Raji (cell line): ENCODE results near the gene KLHL30.

Experiments
- POLR2A ChIP-seq: IDR thresholded peaks from 2 replicates; pipeline ENCODE4 v1.6.1; 2011; ENCODE audit warnings: low read depth, low read length, control low read depth; ENCODE audit not compliant: insufficient read depth

Gene KLHL30

GRCh38 chr2:238122287-238123217 is 15.9 kb upstream of the KLHL30 start:
- no peak for TF ChIP-seq POLR2A

GRCh38 chr2:238123218-238123971 is 15.1 kb upstream of the KLHL30 start:
- TF ChIP-seq POLR2A, result no peak

GRCh38 chr2:238123991-238124470 is 14.4 kb upstream of the KLHL30 start:
- TF ChIP-seq POLR2A, result no peak

- TF ChIP-seq POLR2A, result no peak
Measured at GRCh38 chr2:238124488-238125126, 13.9 kb upstream of the KLHL30 start.

- no peak for TF ChIP-seq POLR2A
Measured at GRCh38 chr2:238125127-238125885, 13.2 kb upstream of the KLHL30 start.

- no peak for TF ChIP-seq POLR2A
Measured at GRCh38 chr2:238126338-238126737, 12.1 kb upstream of the KLHL30 start.

- TF ChIP-seq POLR2A, result no peak
Measured at GRCh38 chr2:238126775-238127164, 11.7 kb upstream of the KLHL30 start.

GRCh38 chr2:238127165-238128060 is 11.1 kb upstream of the KLHL30 start:
- TF ChIP-seq POLR2A, result no peak

GRCh38 chr2:238128061-238128440 is 10.4 kb upstream of the KLHL30 start:
- no peak for TF ChIP-seq POLR2A

- TF ChIP-seq POLR2A, result no peak
Measured at GRCh38 chr2:238128534-238129001, 9.9 kb upstream of the KLHL30 start.

- no peak for TF ChIP-seq POLR2A
Measured at GRCh38 chr2:238129166-238130010, 9.1 kb upstream of the KLHL30 start.

- TF ChIP-seq POLR2A, result no peak
Measured at GRCh38 chr2:238130111-238130695, 8.3 kb upstream of the KLHL30 start.

GRCh38 chr2:238130696-238131628 is 7.5 kb upstream of the KLHL30 start:
- TF ChIP-seq POLR2A, result no peak
